Measurements from ENCODE around the gene SYNRG.

The SYNRG gene

GRCh38 chr17:37605081-37605480 lies 4.1 kb downstream of the SYNRG start:
- in situ Hi-C loops (cut with MboI; ENCODE audit: low sequenced_read_pairs): no loop called here

GRCh38 chr17:37604556-37604955 lies 4.7 kb downstream of the SYNRG start:
- in situ Hi-C loops (cut with MboI; ENCODE audit: low sequenced_read_pairs): no loop called here

GRCh38 chr17:37598145-37598544 lies 11.1 kb downstream of the SYNRG start:
- in situ Hi-C loops (cut with MboI; ENCODE audit: low sequenced_read_pairs): no loop called here

GRCh38 chr17:37592291-37592690 lies 16.9 kb downstream of the SYNRG start:
- in situ Hi-C loops (cut with MboI; ENCODE audit: low sequenced_read_pairs): no loop called here

GRCh38 chr17:37585066-37585465 lies 24.2 kb downstream of the SYNRG start:
- in situ Hi-C loops (cut with MboI; ENCODE audit: low sequenced_read_pairs): no loop called here

- in situ Hi-C loops (cut with MboI; ENCODE audit: low sequenced_read_pairs): no loop called here
Measured at GRCh38 chr17:37576281-37576680, 32.9 kb downstream of the SYNRG start.

GRCh38 chr17:37574427-37574826 lies 34.8 kb downstream of the SYNRG start:
- in situ Hi-C loops (cut with MboI; ENCODE audit: low sequenced_read_pairs): no loop called here

- in situ Hi-C loops (cut with MboI; ENCODE audit: low sequenced_read_pairs): no loop called here
Measured at GRCh38 chr17:37571674-37572073, 37.5 kb downstream of the SYNRG start.

GRCh38 chr17:37570527-37571093 lies 38.6 kb downstream of the SYNRG start:
- in situ Hi-C loops (cut with MboI; ENCODE audit: low sequenced_read_pairs): no loop called here

- in situ Hi-C loops (cut with MboI; ENCODE audit: low sequenced_read_pairs): no loop called here
Measured at GRCh38 chr17:37568350-37569053, 40.7 kb downstream of the SYNRG start.

- in situ Hi-C loops (cut with MboI; ENCODE audit: low sequenced_read_pairs): no loop called here
Measured at GRCh38 chr17:37567538-37567937, 41.7 kb downstream of the SYNRG start.

GRCh38 chr17:37567137-37567536 lies 42.1 kb downstream of the SYNRG start:
- in situ Hi-C loops (cut with MboI; ENCODE audit: low sequenced_read_pairs): no loop called here

GRCh38 chr17:37564252-37564651 lies 45.0 kb downstream of the SYNRG start:
- in situ Hi-C loops (cut with MboI; ENCODE audit: low sequenced_read_pairs): no loop called here

- in situ Hi-C loops (cut with MboI; ENCODE audit: low sequenced_read_pairs): no loop called here
Measured at GRCh38 chr17:37562016-37562745, 47.0 kb downstream of the SYNRG start.

- in situ Hi-C loops (cut with MboI; ENCODE audit: low sequenced_read_pairs): no loop called here
Measured at GRCh38 chr17:37558299-37558698, 50.9 kb downstream of the SYNRG start.

GRCh38 chr17:37557482-37557881 lies 51.7 kb downstream of the SYNRG start:
- in situ Hi-C loops (cut with MboI; ENCODE audit: low sequenced_read_pairs): no loop called here

GRCh38 chr17:37555386-37555785 lies 53.8 kb downstream of the SYNRG start:
- in situ Hi-C loops (cut with MboI; ENCODE audit: low sequenced_read_pairs): no loop called here

- in situ Hi-C loops (cut with MboI; ENCODE audit: low sequenced_read_pairs): no loop called here
Measured at GRCh38 chr17:37553401-37553966, 55.7 kb downstream of the SYNRG start.

- in situ Hi-C loops (cut with MboI; ENCODE audit: low sequenced_read_pairs): no loop called here
Measured at GRCh38 chr17:37551788-37552187, 57.4 kb downstream of the SYNRG start.

- in situ Hi-C loops (cut with MboI; ENCODE audit: low sequenced_read_pairs): no loop called here
Measured at GRCh38 chr17:37547986-37548385, 61.2 kb downstream of the SYNRG start.

- in situ Hi-C loops (cut with MboI; ENCODE audit: low sequenced_read_pairs): no loop called here
Measured at GRCh38 chr17:37546302-37546701, 62.9 kb downstream of the SYNRG start.

GRCh38 chr17:37545486-37545885 lies 63.7 kb downstream of the SYNRG start:
- in situ Hi-C loops (cut with MboI; ENCODE audit: low sequenced_read_pairs): no loop called here
